HepG2 (cell line): ENCODE data around the gene CDHR5. TPM values are rescaled to one million over a fixed set of nuclear protein-coding genes. Genes with fewer than 3 reads are reported as not detected.

Experiments used
- ARNT2 ChIP-seq: sonication (generic); formaldehyde crosslinking; IDR thresholded peaks from 2 replicates; pipeline ENCODE4 v1.8.0; 2022; ENCODE audit warnings: mild to moderate bottlenecking, low read depth, missing genetic modification reagents, moderate library complexity
- EP300 ChIP-seq, 3 experiments: sonication (generic) in 1 of 3; formaldehyde crosslinking in 1 of 3; IDR thresholded peaks; 2 replicates each; pipeline versions ENCODE4 v1.5.1 to v1.6.1; 2011 to 2020; ENCODE audit warnings: low read depth in 2 of 3, low read length in 2 of 3, borderline replicate concordance in 1 of 3, improper control_type of control experiment in 1 of 3, mild to moderate bottlenecking in 1 of 3, missing genetic modification reagents in 1 of 3, moderate library complexity in 1 of 3
- LBX2 ChIP-seq: sonication (generic); formaldehyde crosslinking; IDR thresholded peaks from 2 replicates; pipeline ENCODE4 v1.5.0; 2020; ENCODE audit warnings: missing genetic modification reagents, mild to moderate bottlenecking, borderline replicate concordance
- NFKBIZ ChIP-seq: IDR thresholded peaks from 2 replicates; pipeline ENCODE4 v1.6.1; 2018; ENCODE audit warnings: missing genetic modification reagents, missing compliant biosample characterization
- NFYB ChIP-seq: sonication (generic); formaldehyde crosslinking; IDR thresholded peaks from 2 replicates; pipeline ENCODE4 v1.4.0; 2020; ENCODE audit warnings: missing genetic modification reagents
- PTBP1 ChIP-seq: fragments of 200-400 bp; formaldehyde crosslinking; IDR thresholded peaks from 2 replicates; pipeline ENCODE4 v1.6.1; 2018; ENCODE audit warnings: low read length, low read depth; ENCODE audit not compliant: poor library complexity, severe bottlenecking
- RBM39 ChIP-seq: fragments of 200-400 bp; formaldehyde crosslinking; IDR thresholded peaks from one replicate; pipeline ENCODE4 v1.6.1; 2018; ENCODE audit warnings: antibody characterized with exemption, mild to moderate bottlenecking, low read depth, low read length; ENCODE audit not compliant: poor library complexity, severe bottlenecking
- REST ChIP-seq, 2 experiments: IDR thresholded peaks; 2 replicates each; pipeline ENCODE4 v1.6.1; 2011 to 2012; ENCODE audit warnings: low read length in 2 of 2, borderline replicate concordance in 1 of 2, low read depth in 1 of 2, mild to moderate bottlenecking in 1 of 2, moderate library complexity in 1 of 2
- SP2 ChIP-seq: sonication (generic); formaldehyde crosslinking; IDR thresholded peaks from 2 replicates; pipeline ENCODE4 v1.5.1; 2020; ENCODE audit warnings: mild to moderate bottlenecking, missing genetic modification reagents
- TERF1 ChIP-seq: sonication (generic); formaldehyde crosslinking; IDR thresholded peaks from 2 replicates; pipeline ENCODE4 v1.8.0; 2022; ENCODE audit warnings: mild to moderate bottlenecking, missing genetic modification reagents, moderate library complexity
- TFAP4 ChIP-seq: sonication (generic); IDR thresholded peaks from 2 replicates; pipeline ENCODE4 v1.6.1; 2016; ENCODE audit warnings: low read depth, borderline replicate concordance
- THAP11 ChIP-seq: IDR thresholded peaks from 2 replicates; pipeline ENCODE4 v1.6.1; 2016; ENCODE audit warnings: missing biosample characterization, missing genetic modification reagents
- ZFP41 ChIP-seq: sonication (generic); formaldehyde crosslinking; IDR thresholded peaks from 2 replicates; pipeline ENCODE4 v1.4.0; 2020; ENCODE audit warnings: mild to moderate bottlenecking, missing genetic modification reagents, borderline replicate concordance
- ZHX1 ChIP-seq: sonication (generic); formaldehyde crosslinking; IDR thresholded peaks from 2 replicates; pipeline ENCODE4 v1.8.1; 2022; ENCODE audit warnings: low read depth, mild to moderate bottlenecking, missing genetic modification reagents
- ZNF549 ChIP-seq: sonication (generic); formaldehyde crosslinking; IDR thresholded peaks from 2 replicates; pipeline ENCODE4 v1.5.0; 2020; ENCODE audit warnings: missing genetic modification reagents
- ZNF556 ChIP-seq: sonication (generic); formaldehyde crosslinking; IDR thresholded peaks from 2 replicates; pipeline ENCODE4 v1.4.0; 2020; ENCODE audit warnings: mild to moderate bottlenecking, missing genetic modification reagents, borderline replicate concordance
- ZNF597 ChIP-seq: sonication (generic); formaldehyde crosslinking; IDR thresholded peaks from 2 replicates; pipeline ENCODE4 v1.5.0; 2020; ENCODE audit warnings: missing genetic modification reagents
- ZNF777 ChIP-seq: sonication (generic); formaldehyde crosslinking; IDR thresholded peaks from 2 replicates; pipeline ENCODE4 v1.4.0; 2020; ENCODE audit warnings: missing genetic modification reagents
- polyA plus RNA-seq, 8 experiments: library from polyadenylated mRNA; depleted of rRNA in 3 of 8; stranded (reverse) in 7 of 8; unstranded in 1 of 8; fragments of >200 nt; fragmentation: Illumina TruSeq in 4 of 8; extraction: Trizol in 4 of 8; gene quantifications; 2 replicates each; pipeline versions ENCODE4 v1.2.1 to v1.2.3, GENCODE V29; 2011 to 2016; ENCODE audit warnings: low read depth in 4 of 8, missing spikeins in 1 of 8, mixed read lengths in 1 of 8; ENCODE audit not compliant: insufficient read depth in 1 of 8
- total RNA-seq, 5 experiments: library from RNA; depleted of rRNA; stranded (reverse); fragments of >200 nt; fragmentation: Illumina TruSeq; extraction: Trizol; gene quantifications; 2 replicates each; pipeline ENCODE4 v1.2.3, GENCODE V29; 2016; ENCODE audit warnings: low read depth in 1 of 5

CDHR5 gene
- total and polyA plus RNA-seq, 2 of the 13 experiments (the other 11 are each of a cell fraction or from before 2014, with no cell fraction given): 0.46 to 0.71 TPM

GRCh38 chr11:567629-568292, 57.0 kb downstream of the CDHR5 start (continued):
- TF ChIP-seq ZNF556 (CRISPR knock-in tag) (no peak), ZNF597 (CRISPR knock-in tag) (no peak), PTBP1 (peak; percentile 33), THAP11 (no peak), RBM39 (no peak), ZNF777 (CRISPR knock-in tag) (0 out of 2 replicates have a peak, but pooled peaks have one; percentile 45), ZNF549 (CRISPR knock-in tag) (no peak), NFYB (CRISPR knock-in tag) (no peak), ZFP41 (CRISPR knock-in tag) (no peak), SP2 (CRISPR knock-in tag) (no peak), REST (IDR thresholded peaks at IDR 0.05; ENCODE audit: borderline replicate concordance in 1 of 2, low read depth in 1 of 2, low read length in 2 of 2) (no peak), NFKBIZ (CRISPR knock-in tag) (no peak), LBX2 (peak; percentile 72), TERF1 (CRISPR knock-in tag) (no peak), TFAP4 (no peak), EP300 (IDR thresholded peaks at IDR 0.05; ENCODE audit: low read depth in 2 of 2, low read length in 2 of 2) (no peak), EP300 (CRISPR knock-in tag; IDR thresholded peaks at IDR 0.05; ENCODE audit: borderline replicate concordance) (no peak), ARNT2 (no peak), ZHX1 (CRISPR knock-in tag) (no peak)
